HepG2 (cell line): ENCODE data around the gene PDCD11. TPM values are rescaled to one million over a fixed set of nuclear protein-coding genes. Genes with fewer than 3 reads are reported as not detected.

Experiments
- BHLHE40 ChIP-seq: IDR thresholded peaks from 2 replicates; pipeline ENCODE4 v1.6.1; 2011; ENCODE audit warnings: low read length, improper control_type of control experiment
- CENPT ChIP-seq: sonication (generic); formaldehyde crosslinking; IDR thresholded peaks from 2 replicates; pipeline ENCODE4 v1.8.0; 2022; ENCODE audit warnings: low read depth, mild to moderate bottlenecking, moderate library complexity, missing genetic modification reagents
- CREM ChIP-seq, 2 experiments: sonication (generic) in 1 of 2; formaldehyde crosslinking in 1 of 2; IDR thresholded peaks; 2 replicates each; pipeline versions ENCODE4 v1.4.0 to v1.6.1; 2016 to 2020; ENCODE audit warnings: antibody characterized with exemption in 1 of 2, mild to moderate bottlenecking in 1 of 2, missing genetic modification reagents in 1 of 2
- ELF4 ChIP-seq: sonication (generic); formaldehyde crosslinking; IDR thresholded peaks from 2 replicates; pipeline ENCODE4 v1.5.0; 2020; ENCODE audit warnings: missing genetic modification reagents, mild to moderate bottlenecking, moderate library complexity, borderline replicate concordance
- FOXK1 ChIP-seq: sonication (generic); formaldehyde crosslinking; IDR thresholded peaks from 2 replicates; pipeline ENCODE4 v1.4.0; 2020; ENCODE audit warnings: low read depth, missing genetic modification reagents, borderline replicate concordance
- GFI1 ChIP-seq: sonication (generic); formaldehyde crosslinking; IDR thresholded peaks from 2 replicates; pipeline ENCODE4 v1.5.0; 2020; ENCODE audit warnings: missing genetic modification reagents, mild to moderate bottlenecking, borderline replicate concordance
- HCFC1 ChIP-seq: fragments of 150-350 bp; IDR thresholded peaks from 2 replicates; pipeline ENCODE4 v1.6.1; 2014; ENCODE audit warnings: low read depth, low read length
- IKZF1 ChIP-seq: fragments of 450-650 bp; IDR thresholded peaks from 2 replicates; pipeline ENCODE4 v1.7.1; 2016
- JARID2 ChIP-seq: sonication (generic); formaldehyde crosslinking; IDR thresholded peaks from 2 replicates; pipeline ENCODE4 v1.8.1; 2023; ENCODE audit warnings: missing genetic modification reagents, inconsistent platforms; ENCODE audit not compliant: insufficient replicate concordance
- KAT2B ChIP-seq: fragments of 150-350 bp; IDR thresholded peaks from 2 replicates; pipeline ENCODE4 v1.6.1; 2014; ENCODE audit warnings: low read depth, low read length, borderline replicate concordance
- KAT7 ChIP-seq: IDR thresholded peaks from 2 replicates; pipeline ENCODE4 v1.6.1; 2018; ENCODE audit warnings: borderline replicate concordance, missing compliant biosample characterization
- KDM2A ChIP-seq: sonication (generic); formaldehyde crosslinking; IDR thresholded peaks from 2 replicates; pipeline ENCODE4 v1.4.0; 2020; ENCODE audit warnings: low read depth, missing genetic modification reagents, borderline replicate concordance
- RBAK ChIP-seq: sonication (generic); formaldehyde crosslinking; IDR thresholded peaks from 2 replicates; pipeline ENCODE4 v1.5.1; 2020; ENCODE audit warnings: mild to moderate bottlenecking, missing genetic modification reagents
- SALL2 ChIP-seq: sonication (generic); formaldehyde crosslinking; IDR thresholded peaks from 2 replicates; pipeline ENCODE4 v1.8.1; 2023; ENCODE audit warnings: mild to moderate bottlenecking, missing genetic modification reagents, inconsistent platforms
- SATB2 ChIP-seq: sonication (generic); formaldehyde crosslinking; IDR thresholded peaks from 2 replicates; pipeline ENCODE4 v1.5.0; 2020; ENCODE audit warnings: missing genetic modification reagents
- SKIL ChIP-seq: sonication (generic); formaldehyde crosslinking; IDR thresholded peaks from 2 replicates; pipeline ENCODE4 v1.8.0; 2022; ENCODE audit warnings: missing genetic modification reagents, mild to moderate bottlenecking, moderate library complexity, borderline replicate concordance
- TRAFD1 ChIP-seq: sonication (generic); formaldehyde crosslinking; IDR thresholded peaks from 2 replicates; pipeline ENCODE4 v1.5.1; 2020; ENCODE audit warnings: missing genetic modification reagents, mild to moderate bottlenecking, borderline replicate concordance
- YEATS4 ChIP-seq: sonication (generic); formaldehyde crosslinking; IDR thresholded peaks from 2 replicates; pipeline ENCODE4 v1.4.0; 2020; ENCODE audit warnings: missing genetic modification reagents, borderline replicate concordance
- ZFP82 ChIP-seq: sonication (generic); formaldehyde crosslinking; IDR thresholded peaks from 2 replicates; pipeline ENCODE4 v1.5.1; 2020; ENCODE audit warnings: mild to moderate bottlenecking, missing genetic modification reagents, borderline replicate concordance
- ZNF256 ChIP-seq: sonication (generic); formaldehyde crosslinking; conservative IDR thresholded peaks from 2 replicates; pipeline ENCODE4 v1.4.0; 2020; ENCODE audit warnings: missing genetic modification reagents
- ZNF343 ChIP-seq: sonication (generic); formaldehyde crosslinking; IDR thresholded peaks from 2 replicates; pipeline ENCODE4 v1.4.0; 2020; ENCODE audit warnings: mild to moderate bottlenecking, missing genetic modification reagents
- ZNF687 ChIP-seq: sonication (generic); formaldehyde crosslinking; IDR thresholded peaks from 2 replicates; pipeline ENCODE4 v1.5.1; 2020; ENCODE audit warnings: mild to moderate bottlenecking, missing genetic modification reagents, moderate library complexity
- polyA plus RNA-seq, 8 experiments: library from polyadenylated mRNA; depleted of rRNA in 3 of 8; stranded (reverse) in 7 of 8; unstranded in 1 of 8; fragments of >200 nt; fragmentation: Illumina TruSeq in 4 of 8; extraction: Trizol in 4 of 8; gene quantifications; 2 replicates each; pipeline versions ENCODE4 v1.2.1 to v1.2.3, GENCODE V29; 2011 to 2016; ENCODE audit warnings: low read depth in 4 of 8, missing spikeins in 1 of 8, mixed read lengths in 1 of 8; ENCODE audit not compliant: insufficient read depth in 1 of 8
- total RNA-seq, 5 experiments: library from RNA; depleted of rRNA; stranded (reverse); fragments of >200 nt; fragmentation: Illumina TruSeq; extraction: Trizol; gene quantifications; 2 replicates each; pipeline ENCODE4 v1.2.3, GENCODE V29; 2016; ENCODE audit warnings: low read depth in 1 of 5

PDCD11 gene
- total and polyA plus RNA-seq, 2 of the 13 experiments (the other 11 are each of a cell fraction or from before 2014, with no cell fraction given), result 12.8 to 52.8 TPM

GRCh38 chr10:103367782-103368518 is 28.5 kb upstream of the PDCD11 start, which contains the start of gene TAF5 (continued):
- TF ChIP-seq FOXK1 (peak; percentile 87), ELF4 (no peak), SATB2 (CRISPR knock-in tag) (no peak), SKIL (CRISPR knock-in tag) (no peak), SALL2 (CRISPR knock-in tag) (peak; percentile 63), KAT7 (CRISPR knock-in tag) (peak; percentile 90), BHLHE40 (no peak), KAT2B (no peak), GFI1 (CRISPR knock-in tag) (peak; percentile 63; the same call in 1 of the 2 replicates), HCFC1 (peak; percentile 55; the same call in 1 of the 2 replicates), CREM (IDR thresholded peaks at IDR 0.05) (peak; percentile 44; the same call in 1 of the 2 replicates), CREM (CRISPR knock-in tag; IDR thresholded peaks at IDR 0.05) (no peak), JARID2 (CRISPR knock-in tag) (no peak), TRAFD1 (peak; percentile 43; the same call in 1 of the 2 replicates), CENPT (CRISPR knock-in tag) (peak; percentile 90; the same call in 1 of the 2 replicates), RBAK (no peak), ZNF343 (CRISPR knock-in tag) (no peak), ZNF687 (CRISPR knock-in tag) (peak; percentile 81), YEATS4 (CRISPR knock-in tag) (no peak; the same call in 1 of the 2 replicates), IKZF1 (no peak), ZFP82 (CRISPR knock-in tag) (peak; percentile 87; the same call in 1 of the 2 replicates), KDM2A (CRISPR knock-in tag) (peak; percentile 80), ZNF256 (no peak)
